ENCODE results near the gene C5AR2.
"Not testable (repeated sequence)": the region's sequence is repeated elsewhere in the genome, so short reads cannot be mapped to it uniquely, and the experiment has no call there.

C5AR2 gene

GRCh38 chr19:47381653-47382279, 49.8 kb downstream of the C5AR2 start:
- in situ Hi-C loops (cut with MboI; ENCODE audit: low sequenced_read_pairs), result no loop called here

- in situ Hi-C loops (cut with MboI; ENCODE audit: low sequenced_read_pairs), result not testable (repeated sequence)
Measured at GRCh38 chr19:47383890-47384289, 51.9 kb downstream of the C5AR2 start.

- in situ Hi-C loops (cut with MboI; ENCODE audit: low sequenced_read_pairs), result not testable (repeated sequence)
Measured at GRCh38 chr19:47384533-47384932, 52.6 kb downstream of the C5AR2 start.

GRCh38 chr19:47386582-47386981, 54.6 kb downstream of the C5AR2 start:
- in situ Hi-C loops (cut with MboI; ENCODE audit: low sequenced_read_pairs), result not testable (repeated sequence)

- in situ Hi-C loops (cut with MboI; ENCODE audit: low sequenced_read_pairs), result not testable (repeated sequence)
Measured at GRCh38 chr19:47387623-47388022, 55.6 kb downstream of the C5AR2 start.

- in situ Hi-C loops (cut with MboI; ENCODE audit: low sequenced_read_pairs), result not testable (repeated sequence)
Measured at GRCh38 chr19:47388721-47389120, 56.7 kb downstream of the C5AR2 start.

- in situ Hi-C loops (cut with MboI; ENCODE audit: low sequenced_read_pairs), result no loop called here
Measured at GRCh38 chr19:47389150-47389556, 57.2 kb downstream of the C5AR2 start.

- in situ Hi-C loops (cut with MboI; ENCODE audit: low sequenced_read_pairs), result no loop called here
Measured at GRCh38 chr19:47390533-47391488, 58.8 kb downstream of the C5AR2 start.

GRCh38 chr19:47391510-47392223, 59.7 kb downstream of the C5AR2 start:
- in situ Hi-C loops (cut with MboI; ENCODE audit: low sequenced_read_pairs), result no loop called here

Data from HL-60/S4 treated with retinoic acid at 250 ng/mL for 4 days and 3 days (cell line).